ENCODE data around the gene BRF1. TPM values are rescaled to one million over a fixed set of nuclear protein-coding genes. Genes with fewer than 3 reads are reported as not detected.

Gene BRF1
- total RNA-seq, 4 donors from 2014 or later: 77.6 to 114 (median 99.5) TPM

- TF ChIP-seq CTCF (IDR thresholded peaks at IDR 0.05): no peak
- TF ChIP-seq POLR2A (IDR thresholded peaks at IDR 0.05): no peak
- TF ChIP-seq EP300 (IDR thresholded peaks at IDR 0.05): no peak
- Histone ChIP-seq H3K27me3 (peaks cover 0 to 37% of the 10 kb centered on the region in 2 donors), H3K9me3 (no peaks in the 10 kb centered on the region), H3K27ac (no peak overlapping the region), H3K4me1 (peaks cover 0 to 32% (median 2%) of the 10 kb centered on the region in 4 donors), H3K4me3 (no peak overlapping the region), H3K36me3 (no peaks in the 10 kb centered on the region)
- 77 to 86% methylated on average over 6 to 24 of the region's 32 CpGs for WGBS, 2 donors
- no peak for DNase-seq (ENCODE audit: low spot score in 2 of 2)
These were observed 134.9 kb downstream of the BRF1 start for GRCh38 chr14:105165761-105166485.

- H3K27me3 ChIP-seq: peaks cover 0 to 31% of the 10 kb centered on the region in 2 donors
- 81 to 82% methylated on average over 9 of the region's 10 CpGs for whole genome bisulfite sequencing, 2 donors
These were observed 135.6 kb downstream of the BRF1 start for GRCh38 chr14:105165134-105165704.

GRCh38 chr14:105163040-105163742, 137.6 kb downstream of the BRF1 start:
- Histone ChIP-seq H3K4me3 (no peak overlapping the region), H3K27ac (no peak overlapping the region), H3K27me3 (peaks cover 0 to 18% of the 10 kb centered on the region in 2 donors), H3K9me3 (no peaks in the 10 kb centered on the region), H3K36me3 (no peaks in the 10 kb centered on the region), H3K4me1 (peaks cover 0 to 12% (median 0%) of the 10 kb centered on the region in 4 donors)
- no peak for DNase-seq (ENCODE audit: low spot score in 2 of 2)
- no peak for TF ChIP-seq CTCF (IDR thresholded peaks at IDR 0.05)
- no peak for TF ChIP-seq EP300 (IDR thresholded peaks at IDR 0.05)
- TF ChIP-seq POLR2A (IDR thresholded peaks at IDR 0.05): no peak
- 71 to 81% methylated on average over 12 to 16 of the region's 18 CpGs for WGBS, 2 donors

More at GRCh38 chr14:105165134-105165704, 135.6 kb downstream of the BRF1 start:
- Histone ChIP-seq H3K27ac (no peak overlapping the region), H3K9me3 (no peaks in the 10 kb centered on the region), H3K36me3 (no peaks in the 10 kb centered on the region), H3K4me3 (no peak overlapping the region), H3K4me1 (peaks cover 0 to 25% (median 0%) of the 10 kb centered on the region in 4 donors)
- no peak for DNase-seq (ENCODE audit: low spot score in 2 of 2)
- no peak for TF ChIP-seq CTCF (IDR thresholded peaks at IDR 0.05)
- TF ChIP-seq POLR2A (IDR thresholded peaks at IDR 0.05): no peak
- no peak for TF ChIP-seq EP300 (IDR thresholded peaks at IDR 0.05)

- no peak for DNase-seq (ENCODE audit: low spot score in 2 of 2)
- WGBS, 2 donors: 97 to 100% methylated on average over 2 of the region's 2 CpGs
- Histone ChIP-seq H3K27ac (no peak overlapping the region), H3K36me3 (no peaks in the 10 kb centered on the region), H3K4me3 (no peak overlapping the region), H3K9me3 (no peaks in the 10 kb centered on the region), H3K4me1 (peaks cover 0 to 8% (median 0%) of the 10 kb centered on the region in 4 donors), H3K27me3 (peaks cover 0 to 18% of the 10 kb centered on the region in 2 donors)
- TF ChIP-seq EP300 (IDR thresholded peaks at IDR 0.05): no peak
- TF ChIP-seq POLR2A (IDR thresholded peaks at IDR 0.05): no peak
- no peak for TF ChIP-seq CTCF (IDR thresholded peaks at IDR 0.05)
These were observed 138.2 kb downstream of the BRF1 start for GRCh38 chr14:105162669-105162979.
